SHP77 (cell line): ENCODE measurements around the gene VANGL1.

ENCODE experiments used
- DNase-seq, 2 experiments: peaks; one replicate each; lab custom pipeline; 2025; lab: John Stamatoyannopoulos, UW

Gene VANGL1

DNA sequence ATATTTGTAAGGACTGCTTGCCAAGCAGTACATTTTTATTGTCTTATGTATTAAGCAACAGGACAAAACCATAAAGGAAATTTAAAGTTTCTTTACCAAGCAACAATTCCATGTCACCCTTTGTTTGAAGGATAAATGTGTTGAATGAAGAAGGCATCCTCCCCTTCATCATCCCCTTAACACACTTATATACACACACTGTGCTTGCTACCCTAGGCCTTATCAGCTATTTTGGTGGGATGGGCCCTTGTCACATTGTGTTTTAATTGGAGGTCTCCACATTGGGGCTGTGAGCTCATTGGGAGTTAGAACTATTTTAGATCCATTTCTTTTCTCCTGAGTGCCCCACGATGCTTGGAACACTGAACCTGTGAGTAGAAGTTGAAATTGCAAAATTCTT, 1.9 kb downstream of the VANGL1 start:
- DNase-seq: no peak

GRCh38 chr1:115644109-115644508, 2.3 kb downstream of the VANGL1 start:
- DNase-seq: no peak

GRCh38 chr1:115647047-115647446, 5.3 kb downstream of the VANGL1 start:
- DNase-seq: no peak

- no peak for DNase-seq
These were observed 5.7 kb downstream of the VANGL1 start for GRCh38 chr1:115647507-115647906.

DNA sequence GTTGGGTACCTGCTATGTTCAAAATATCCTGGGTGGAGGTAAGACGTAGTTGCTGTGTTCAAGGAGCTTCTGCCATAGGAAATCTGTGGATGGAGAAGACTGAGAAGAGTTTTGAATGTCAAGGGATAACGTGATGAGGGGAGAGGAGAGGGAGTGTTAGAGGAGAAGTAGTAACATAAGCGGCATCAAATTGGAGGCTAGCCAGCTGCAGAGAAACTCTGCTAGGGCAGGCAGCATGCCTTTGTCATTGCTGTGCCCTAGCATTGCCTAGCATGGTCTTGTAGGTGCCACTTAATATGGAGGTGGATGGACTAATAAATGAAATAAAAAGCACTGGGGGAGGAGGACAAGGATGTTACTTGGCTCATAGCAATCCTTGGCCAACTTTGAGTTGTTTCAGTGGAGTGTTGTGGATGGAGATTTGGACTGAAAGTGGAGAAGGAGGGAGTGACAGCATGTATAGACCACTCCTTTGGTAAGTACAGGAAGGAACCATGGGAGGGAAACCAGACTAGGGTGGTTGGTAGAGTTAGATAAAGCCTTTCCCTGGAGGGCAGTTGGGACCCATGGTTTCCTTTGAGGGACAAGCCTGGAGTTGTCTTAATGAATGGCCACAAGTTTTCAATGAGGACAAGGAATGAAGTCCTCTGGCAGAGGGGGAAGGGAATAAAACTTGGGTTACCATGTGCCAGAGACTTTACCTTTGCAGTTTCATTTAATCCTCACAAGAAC, 6.3 kb downstream of the VANGL1 start:
- peak in 1 of 2 experiments; percentile 16 for DNase-seq

DNA sequence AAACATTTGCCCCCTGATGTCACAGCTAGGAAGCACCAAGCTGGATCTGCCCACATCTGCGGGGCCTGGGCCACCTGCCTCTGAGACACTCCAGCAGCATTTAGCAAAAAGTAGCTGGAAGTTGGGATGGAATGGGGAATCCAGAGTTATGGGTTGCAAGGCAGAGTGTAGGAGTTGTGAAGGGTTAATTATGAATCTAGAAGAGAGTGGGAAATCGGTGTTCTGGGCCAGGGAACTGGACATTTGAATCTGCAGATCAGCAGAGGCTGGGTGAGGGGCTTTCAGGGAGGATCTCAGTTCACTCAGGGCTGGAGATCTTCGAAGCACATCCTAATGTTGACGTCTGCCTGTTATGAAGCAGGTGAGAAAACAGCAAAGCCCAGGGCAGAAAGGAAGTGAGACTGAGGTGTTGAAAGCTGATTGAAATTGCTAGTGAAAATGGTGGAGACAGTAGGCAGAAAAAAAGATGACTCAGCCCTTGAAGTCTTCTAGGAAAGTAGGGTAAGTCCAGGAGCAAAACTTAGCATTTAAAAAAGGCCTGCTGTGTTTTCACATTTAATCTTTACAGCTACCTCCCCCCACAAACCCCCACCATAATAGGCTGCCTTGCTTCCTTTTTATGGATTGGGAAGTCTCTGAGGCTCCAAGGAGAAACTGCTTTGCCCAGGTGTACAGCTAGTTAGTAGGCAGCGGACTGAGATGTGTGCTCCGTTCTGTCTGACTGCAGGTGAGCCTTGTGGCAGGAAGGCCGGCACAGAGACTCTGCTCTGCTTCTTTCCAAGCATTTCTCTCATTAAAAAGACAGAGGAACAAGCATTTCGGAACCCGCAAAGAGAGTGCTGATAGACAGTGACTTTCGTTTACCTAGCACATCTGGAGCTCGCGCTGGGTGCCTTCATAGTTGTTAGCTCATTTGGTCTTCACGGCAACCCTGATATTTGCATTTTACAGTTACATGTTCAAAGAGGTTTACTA, 7.2 kb downstream of the VANGL1 start:
- peak; percentile 50 to 51 for DNase-seq

DNA sequence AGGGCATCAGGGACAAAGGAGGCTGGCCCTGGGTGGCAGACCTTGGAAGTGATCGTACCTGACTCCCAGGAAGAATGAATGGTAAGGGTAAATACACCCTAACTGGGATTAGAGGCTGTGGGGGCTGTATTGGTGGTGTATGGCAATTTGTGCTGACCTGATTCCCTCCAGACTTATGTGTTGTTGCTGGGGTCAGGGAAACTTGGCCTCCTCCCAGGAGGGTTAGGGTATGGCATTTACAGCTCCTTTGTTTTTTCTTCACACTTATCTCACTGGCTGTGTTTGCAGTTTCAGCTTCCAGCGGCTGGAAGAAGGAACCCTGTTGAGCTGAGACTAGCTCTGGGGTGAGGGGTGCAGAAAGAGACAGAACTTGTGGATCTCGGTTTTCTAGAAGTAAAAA, 8.2 kb downstream of the VANGL1 start:
- no peak for DNase-seq

DNA sequence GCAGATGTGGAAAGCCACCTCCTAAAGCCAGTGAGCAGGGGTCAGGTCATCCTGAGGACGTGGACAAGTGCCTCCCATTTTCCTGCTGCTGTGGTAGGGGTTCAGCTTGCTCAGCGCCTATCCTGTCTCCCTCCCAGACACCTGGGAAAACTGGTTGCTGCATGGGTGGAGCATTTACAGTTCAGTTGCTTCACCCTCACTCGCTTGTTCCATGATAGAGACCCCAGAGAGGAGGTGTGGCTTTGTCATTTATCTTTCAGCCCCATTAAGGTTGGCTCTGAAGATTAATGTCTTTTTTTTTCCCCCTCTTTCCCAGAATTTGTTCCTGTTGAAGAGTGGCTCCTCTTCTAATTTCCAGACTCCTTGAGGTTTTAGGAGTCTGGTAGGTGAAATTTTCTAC, 9.2 kb downstream of the VANGL1 start:
- no peak for DNase-seq

GRCh38 chr1:115651391-115651790, 9.6 kb downstream of the VANGL1 start:
- DNase-seq: no peak

GRCh38 chr1:115652236-115652788, 10.5 kb downstream of the VANGL1 start:
- no peak for DNase-seq

DNA sequence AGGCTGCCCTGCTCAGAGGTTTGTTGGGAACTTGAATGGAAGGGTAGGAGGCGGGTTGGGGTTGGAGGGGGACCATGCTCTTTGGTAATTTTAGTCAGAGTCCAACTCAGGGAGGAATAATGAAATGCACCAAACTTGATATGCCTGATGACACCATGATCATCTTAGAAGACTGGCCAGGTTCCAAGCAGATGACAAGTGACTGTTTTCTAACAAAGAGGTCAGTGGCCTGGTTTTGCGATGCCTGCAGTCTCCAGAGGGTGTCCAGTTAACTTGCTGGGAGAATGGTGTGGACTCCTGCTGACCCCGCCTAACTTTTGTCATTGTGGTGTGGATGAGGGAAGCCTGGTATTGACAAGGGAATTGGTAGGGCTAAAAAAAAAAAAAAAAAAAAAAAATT, 12.4 kb downstream of the VANGL1 start:
- no peak for DNase-seq

DNA sequence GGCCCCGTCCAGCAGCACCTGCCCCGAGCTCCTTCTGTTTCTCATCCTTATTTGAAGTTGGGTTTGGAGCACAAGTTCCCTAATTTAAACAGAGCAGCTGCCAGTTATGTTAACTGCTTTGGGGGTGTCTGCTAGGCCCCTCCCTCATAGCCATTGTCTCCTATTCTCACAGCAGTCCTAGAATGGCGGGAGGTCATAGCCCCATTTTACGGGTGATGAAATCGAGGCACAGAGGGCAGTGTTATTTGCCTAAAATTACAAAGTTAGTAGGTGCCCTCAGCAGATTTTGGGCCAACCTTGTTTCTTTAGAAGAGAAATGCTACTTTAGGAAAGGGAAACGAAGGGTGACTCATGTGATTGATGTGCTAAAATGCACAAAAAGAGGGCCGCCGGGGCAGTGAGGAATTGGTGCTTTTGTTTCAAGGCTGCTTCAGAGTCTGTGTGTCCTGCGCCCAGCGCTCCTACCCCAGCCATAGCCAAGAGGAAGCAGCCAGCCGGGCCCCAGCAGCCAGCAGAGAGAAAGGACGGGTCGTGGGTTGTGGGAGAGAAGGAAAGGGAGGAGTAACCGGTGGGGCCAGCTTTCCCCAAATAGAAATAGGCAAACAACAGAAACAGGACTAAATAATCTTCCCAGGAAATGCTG, 13.0 kb downstream of the VANGL1 start:
- DNase-seq: no peak

DNA sequence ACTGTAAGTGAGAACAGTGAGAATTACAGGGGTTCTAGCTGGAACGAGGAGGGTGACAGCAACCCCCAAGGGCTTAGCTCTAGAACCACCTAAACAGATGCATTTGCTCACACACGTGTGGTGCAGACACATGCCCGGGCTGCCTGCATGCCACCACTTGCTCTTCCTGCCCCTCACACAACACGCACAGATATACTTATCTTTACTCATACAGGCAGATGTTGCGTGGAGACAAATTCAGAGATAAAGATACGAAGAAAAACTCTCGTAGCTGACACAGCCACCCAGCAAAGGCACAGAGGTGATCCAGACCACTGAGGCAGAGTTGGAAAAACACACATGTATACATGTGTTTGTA, 13.5 kb downstream of the VANGL1 start:
- no peak for DNase-seq

GRCh38 chr1:115655916-115656315, 14.1 kb downstream of the VANGL1 start:
- no peak for DNase-seq

GRCh38 chr1:115656461-115657077, 14.8 kb downstream of the VANGL1 start:
- DNase-seq: no peak

GRCh38 chr1:115658646-115659045, 16.9 kb downstream of the VANGL1 start:
- DNase-seq: no peak

- DNase-seq: no peak
These were observed 18.4 kb downstream of the VANGL1 start for GRCh38 chr1:115660151-115660550.

- DNase-seq: no peak
These were observed 19.4 kb downstream of the VANGL1 start for GRCh38 chr1:115661157-115661556.

DNA sequence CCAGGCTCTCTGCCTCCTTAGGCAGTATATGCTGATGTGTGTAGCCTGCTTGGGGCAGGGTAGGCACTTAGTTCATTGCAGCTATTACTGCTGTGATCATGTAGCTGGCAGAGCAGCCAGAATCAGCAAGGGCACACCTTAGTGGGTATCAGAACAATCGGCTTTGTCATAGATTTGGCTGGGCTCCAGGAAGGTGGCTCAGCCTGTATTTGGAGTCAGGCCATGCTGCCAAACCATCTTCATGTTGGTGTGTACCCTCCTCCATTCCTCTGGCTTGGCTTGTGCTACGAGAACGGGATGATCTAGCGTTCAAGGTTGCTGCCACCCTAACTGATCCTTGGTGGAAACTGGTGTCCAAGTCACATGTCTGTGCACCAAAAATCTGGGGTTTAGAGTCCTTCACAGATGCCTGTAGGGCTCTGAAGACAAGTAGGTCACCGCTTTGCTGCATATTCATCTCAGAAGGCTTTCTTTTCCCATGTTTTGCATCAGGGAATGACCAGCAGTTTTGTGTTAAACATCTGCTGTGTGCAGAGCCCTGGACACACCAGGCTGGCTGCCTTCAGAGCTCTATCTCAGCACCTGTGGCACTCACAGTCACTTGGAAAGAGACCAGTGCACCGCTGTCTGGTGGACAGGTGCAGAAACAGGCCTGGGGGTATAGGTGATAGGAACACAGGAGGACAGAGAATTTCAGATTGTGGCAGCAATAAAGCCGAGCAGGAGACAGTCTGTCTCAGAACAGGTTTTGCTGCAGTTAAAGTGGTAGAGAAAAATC, 23.7 kb downstream of the VANGL1 start:
- peak in 1 of 2 experiments; percentile 20 for DNase-seq

- no peak for DNase-seq
These were observed 24.4 kb downstream of the VANGL1 start for GRCh38 chr1:115666206-115666605.

GRCh38 chr1:115666702-115667101, 24.9 kb downstream of the VANGL1 start:
- no peak for DNase-seq
